HepG2 (cell line): Measurements from ENCODE around the gene UBE2N. TPM values are rescaled to one million over a fixed set of nuclear protein-coding genes. Genes with fewer than 3 reads are reported as not detected.

Experiments
- ATAC-seq: fragments of 200-7000 bp; cut with Tn5 transposase; 3 replicates; pipeline ENCODE4 v1.9.1; 2020; ENCODE audit warnings: mild to moderate bottlenecking, moderate library complexity
- BruUV-seq: library from RNA; stranded (reverse); fragments of 400-500 nt; replicated peaks from 2 replicates; lab custom pipeline; 2021; lab: Mats Ljungman, UMichigan
- CTCF ChIA-PET: fragments of 300-600 bp; formaldehyde crosslinking; extraction: SDS; loops from one replicate; lab custom pipeline; 2021; ENCODE audit warnings: low total read pairs, inconsistent platforms, low intra/inter-chr PET ratio; lab: Yijun Ruan, JAX
- POLR2A ChIA-PET: fragments of 350-600 bp; sonication (Branson Sonifier 250); formaldehyde crosslinking; loops from one replicate; lab custom pipeline; 2020; ENCODE audit warnings: antibody characterized with exemption, inconsistent platforms; lab: Yijun Ruan, JAX
- DNase-seq: peaks from one replicate; pipeline ENCODE4 v3.0.0-alpha.2; 2015; ENCODE audit warnings: low spot score
- FAIRE-seq: peaks from 3 replicates; lab custom pipeline; 2011; peaks lifted over from hg19 to GRCh38; lab: Jason Lieb, UNC
- H2AFZ ChIP-seq: one replicate; pipeline ENCODE4 v1.6.1; 2011; ENCODE audit warnings: low read length, inconsistent platforms
- H3K27ac ChIP-seq: fragments of 300-600 bp; 3 replicates; pipeline ENCODE4 v1.8.0; 2011; ENCODE audit warnings: mixed run types, mild to moderate bottlenecking, mixed read lengths, low read length, inconsistent platforms; ENCODE audit not compliant: insufficient read depth; ENCODE audit errors: extremely low read length
- H3K27me3 ChIP-seq, 2 experiments: fragments of 200-600 bp in 1 of 2; 2 replicates in 1 of 2; 3 replicates in 1 of 2; pipeline versions ENCODE4 v1.6.0 to v1.8.0; 2011; ENCODE audit warnings: low read length in 2 of 2, mild to moderate bottlenecking in 2 of 2, moderate library complexity in 2 of 2, inconsistent platforms in 1 of 2; ENCODE audit not compliant: insufficient read depth in 2 of 2, control insufficient read depth in 1 of 2
- H3K36me3 ChIP-seq, 2 experiments: fragments of 200-600 bp in 1 of 2; replicated peaks in 1 of 2; 2 replicates in 1 of 2; 3 replicates in 1 of 2; pipeline versions ENCODE4 v1.5.1 to v1.8.0; 2011; ENCODE audit warnings: low read length in 2 of 2, inconsistent platforms in 1 of 2; ENCODE audit not compliant: insufficient read depth in 2 of 2, control insufficient read depth in 1 of 2
- H3K4me1 ChIP-seq: 2 replicates; pipeline ENCODE4 v1.5.1; 2012; ENCODE audit warnings: low read length, inconsistent platforms; ENCODE audit not compliant: insufficient read depth
- H3K4me2 ChIP-seq: 2 replicates; pipeline ENCODE4 v1.6.0; 2011; ENCODE audit warnings: low read depth, low read length, inconsistent platforms
- H3K4me3 ChIP-seq, 3 experiments: fragments of 200-600 bp in 1 of 3; sonication (generic), shearing (Covaris generic) in 1 of 3; replicated peaks in 1 of 3; 2 replicates each; pipeline ENCODE4 v1.5.1; 2011 to 2016; ENCODE audit warnings: low read length in 3 of 3, inconsistent platforms in 2 of 3, low read depth in 2 of 3, mild to moderate bottlenecking in 2 of 3, control low read depth in 1 of 3, mixed read lengths in 1 of 3; ENCODE audit not compliant: insufficient read depth in 1 of 3
- H3K79me2 ChIP-seq: one replicate; pipeline ENCODE4 v1.6.1; 2011; ENCODE audit warnings: low read length, inconsistent platforms; ENCODE audit not compliant: insufficient read depth
- H3K9ac ChIP-seq: 2 replicates; pipeline ENCODE4 v1.6.0; 2011; ENCODE audit warnings: mild to moderate bottlenecking, low read depth, low read length, inconsistent platforms; ENCODE audit not compliant: insufficient read depth
- H3K9me3 ChIP-seq: 2 replicates; pipeline ENCODE4 v1.5.1; 2012; ENCODE audit warnings: mild to moderate bottlenecking, low read length
- H4K20me1 ChIP-seq: 2 replicates; pipeline ENCODE4 v1.6.0; 2011; ENCODE audit warnings: inconsistent platforms, mild to moderate bottlenecking, low read length, moderate library complexity; ENCODE audit not compliant: insufficient read depth
- CBX2 ChIP-seq, 2 experiments: fragments of 200-600 bp in 1 of 2; sonication (generic); formaldehyde crosslinking in 1 of 2; IDR thresholded peaks; 2 replicates each; pipeline versions ENCODE4 v1.7.0 to v1.8.1; 2018 to 2022; ENCODE audit warnings: low read depth in 2 of 2, low read length in 1 of 2, mild to moderate bottlenecking in 1 of 2, missing genetic modification reagents in 1 of 2
- CEBPB ChIP-seq: IDR thresholded peaks from 2 replicates; pipeline ENCODE4 v1.6.1; 2011; ENCODE audit warnings: low read depth, low read length, improper control_type of control experiment, borderline replicate concordance
- CEBPG ChIP-seq: IDR thresholded peaks from 2 replicates; pipeline ENCODE4 v1.6.1; 2016
- DNMT1 ChIP-seq: sonication (generic); formaldehyde crosslinking; IDR thresholded peaks from 2 replicates; pipeline ENCODE4 v1.5.1; 2020; ENCODE audit warnings: mild to moderate bottlenecking, missing genetic modification reagents
- MBD4 ChIP-seq: IDR thresholded peaks from 2 replicates; pipeline ENCODE4 v1.6.1; 2012; ENCODE audit warnings: low read length, inconsistent platforms, borderline replicate concordance
- NAIF1 ChIP-seq: sonication (generic); formaldehyde crosslinking; IDR thresholded peaks from 2 replicates; pipeline ENCODE4 v1.5.0; 2020; ENCODE audit warnings: mild to moderate bottlenecking, missing genetic modification reagents, borderline replicate concordance
- PAF1 ChIP-seq: IDR thresholded peaks from 2 replicates; pipeline ENCODE4 v1.6.1; 2016; ENCODE audit warnings: missing genetic modification reagents, missing compliant biosample characterization
- POLR2AphosphoS2 ChIP-seq: IDR thresholded peaks from 2 replicates; pipeline ENCODE4 v1.6.1; 2011; ENCODE audit warnings: low read depth, low read length, improper control_type of control experiment
- PPARG ChIP-seq: conservative IDR thresholded peaks from 2 replicates; pipeline ENCODE4 v1.6.1; 2016; ENCODE audit warnings: missing biosample characterization, missing genetic modification reagents
- RBM22 ChIP-seq: fragments of 200-400 bp; formaldehyde crosslinking; optimal IDR thresholded peaks from 2 replicates; pipeline ENCODE3; 2017; ENCODE audit warnings: mild to moderate bottlenecking, low read length, moderate library complexity
- ZBTB7A ChIP-seq: sonication (generic); formaldehyde crosslinking; IDR thresholded peaks from 2 replicates; pipeline ENCODE4 v1.8.0; 2022; ENCODE audit warnings: mild to moderate bottlenecking, missing genetic modification reagents
- ZNF138 ChIP-seq: sonication (generic); formaldehyde crosslinking; IDR thresholded peaks from 2 replicates; pipeline ENCODE4 v1.5.0; 2020; ENCODE audit warnings: mild to moderate bottlenecking, low read depth, missing genetic modification reagents
- ZNF558 ChIP-seq: sonication (generic); formaldehyde crosslinking; IDR thresholded peaks from 2 replicates; pipeline ENCODE4 v1.9.0; 2022; ENCODE audit warnings: mild to moderate bottlenecking, missing genetic modification reagents, borderline replicate concordance
- WGBS: methylation state at CpG from one replicate; pipeline ENCODE4 v1.1.6; 2017; ENCODE audit warnings: low lambda C conversion rate; 5-methylcytosine and 5-hydroxymethylcytosine counted together
- in situ Hi-C: cut with HindIII; loops from 2 replicates; pipeline ENCODE4 v1.10.0; 2017; ENCODE audit warnings: low pct_unique_long_range_greater_than_20kb; ENCODE audit not compliant: extremely low pct_ligation_motif_present
- intact Hi-C: fragments of 100-400 bp; cut with micrococcal nuclease; formaldehyde crosslinking; loops from one replicate; pipeline ENCODE4 v1.10.0; 2022; ENCODE audit not compliant: unreplicated experiment
- polyA plus RNA-seq, 8 experiments: library from polyadenylated mRNA; depleted of rRNA in 3 of 8; stranded (reverse) in 7 of 8; unstranded in 1 of 8; fragments of >200 nt; fragmentation: Illumina TruSeq in 4 of 8; extraction: Trizol in 4 of 8; gene quantifications; 2 replicates each; pipeline versions ENCODE4 v1.2.1 to v1.2.3, GENCODE V29; 2011 to 2016; ENCODE audit warnings: low read depth in 4 of 8, missing spikeins in 1 of 8, mixed read lengths in 1 of 8; ENCODE audit not compliant: insufficient read depth in 1 of 8
- total RNA-seq, 5 experiments: library from RNA; depleted of rRNA; stranded (reverse); fragments of >200 nt; fragmentation: Illumina TruSeq; extraction: Trizol; gene quantifications; 2 replicates each; pipeline ENCODE4 v1.2.3, GENCODE V29; 2016; ENCODE audit warnings: low read depth in 1 of 5
- TF ChIP-seq, protein P1 (sequence below): IDR thresholded peaks from 2 replicates; pipeline ENCODE4 v1.6.1; 2016; ENCODE audit warnings: low read depth, control low read depth
- TF ChIP-seq, protein P2 (sequence below): sonication (generic); formaldehyde crosslinking; IDR thresholded peaks from 2 replicates; pipeline ENCODE4 v1.8.0; 2022; ENCODE audit warnings: mild to moderate bottlenecking, missing genetic modification reagents; ENCODE audit not compliant: insufficient replicate concordance

UBE2N gene
- total and polyA plus RNA-seq, 2 of the 13 experiments (the other 11 are each of a cell fraction or from before 2014, with no cell fraction given), result 188 to 197 TPM

DNA sequence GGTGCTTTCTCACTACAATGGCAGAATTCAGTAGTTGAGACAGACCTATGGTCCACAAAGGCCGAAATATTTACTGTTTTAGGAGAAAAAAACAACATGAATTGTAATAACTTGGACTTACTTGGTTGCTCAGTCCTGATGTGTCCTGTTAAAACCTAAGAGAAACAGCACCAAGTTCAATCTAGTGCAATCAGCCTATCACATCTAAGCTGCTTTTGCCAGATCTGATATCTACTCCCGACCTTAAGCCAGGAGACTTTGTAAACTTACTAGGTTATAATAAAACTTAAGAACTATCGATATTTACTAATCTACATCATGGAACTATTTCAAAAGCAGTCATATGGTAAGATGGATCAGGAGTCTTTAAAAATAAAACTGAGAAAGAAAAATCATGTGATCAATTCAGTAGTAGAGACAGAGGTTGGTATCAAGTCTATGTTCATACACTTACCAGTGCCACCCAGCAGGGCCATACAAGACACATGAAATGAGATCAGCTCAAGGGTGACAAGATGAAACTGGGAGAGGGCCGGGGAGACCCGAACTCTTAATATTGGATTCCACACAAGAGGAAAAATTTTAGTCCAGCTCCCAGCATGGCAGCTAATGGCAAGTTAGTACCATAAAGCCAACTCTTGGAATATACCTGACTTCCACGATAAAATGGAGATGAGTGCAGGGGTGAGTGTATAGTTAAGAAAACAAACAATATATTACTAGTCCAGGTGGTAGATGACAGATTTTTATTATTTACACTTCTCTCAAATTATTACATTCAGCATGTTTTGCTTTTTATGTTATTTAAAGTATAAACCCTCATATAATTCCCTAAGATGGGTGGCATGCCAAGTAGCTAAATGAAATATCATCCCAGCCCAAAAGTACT lies 36.5 kb downstream of the UBE2N start (continued):
- no peak for TF ChIP-seq ZNF138
- TF ChIP-seq POLR2AphosphoS2, result no peak
- TF ChIP-seq, protein P1, sequence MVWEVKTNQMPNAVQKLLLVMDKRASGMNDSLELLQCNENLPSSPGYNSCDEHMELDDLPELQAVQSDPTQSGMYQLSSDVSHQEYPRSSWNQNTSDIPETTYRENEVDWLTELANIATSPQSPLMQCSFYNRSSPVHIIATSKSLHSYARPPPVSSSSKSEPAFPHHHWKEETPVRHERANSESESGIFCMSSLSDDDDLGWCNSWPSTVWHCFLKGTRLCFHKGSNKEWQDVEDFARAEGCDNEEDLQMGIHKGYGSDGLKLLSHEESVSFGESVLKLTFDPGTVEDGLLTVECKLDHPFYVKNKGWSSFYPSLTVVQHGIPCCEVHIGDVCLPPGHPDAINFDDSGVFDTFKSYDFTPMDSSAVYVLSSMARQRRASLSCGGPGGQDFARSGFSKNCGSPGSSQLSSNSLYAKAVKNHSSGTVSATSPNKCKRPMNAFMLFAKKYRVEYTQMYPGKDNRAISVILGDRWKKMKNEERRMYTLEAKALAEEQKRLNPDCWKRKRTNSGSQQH (CRISPR knock-in tag), result no peak

DNA sequence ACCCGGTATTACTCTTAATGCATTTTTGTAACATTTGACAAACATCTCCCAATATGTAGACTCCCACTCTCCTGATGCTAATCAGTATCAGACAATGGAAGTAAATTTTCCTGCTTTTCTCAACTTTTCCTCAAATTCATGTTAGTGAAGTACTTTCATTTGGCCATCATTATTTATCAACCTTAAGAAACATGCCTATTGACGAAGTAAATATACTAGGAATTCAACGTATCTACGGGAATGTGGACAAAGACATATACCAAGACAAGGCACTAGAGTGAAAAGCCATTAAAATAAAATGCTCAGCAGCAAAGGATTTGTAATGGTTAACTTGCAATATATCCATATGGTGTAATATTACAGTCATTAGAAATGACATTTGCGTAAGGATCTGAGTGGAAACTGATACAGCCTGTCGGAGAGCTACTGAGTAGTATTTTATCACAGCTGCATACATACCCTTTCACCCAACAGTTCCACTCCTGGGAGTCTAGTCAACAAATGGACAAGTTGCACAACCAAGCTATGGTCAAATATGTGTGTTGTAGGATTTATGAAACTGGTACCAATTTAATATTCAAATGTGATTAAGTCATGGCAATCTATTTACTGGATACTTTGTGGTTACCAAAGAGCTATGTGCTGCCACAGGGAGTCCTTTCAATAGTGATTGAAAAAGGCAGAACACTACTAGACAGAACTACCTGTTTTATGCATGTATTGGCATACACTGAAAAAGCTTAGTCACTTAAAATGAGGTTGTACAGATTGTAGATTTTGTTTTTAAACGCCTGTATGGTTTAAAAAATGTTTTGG lies 37.6 kb downstream of the UBE2N start:
- FAIRE-seq (no peak), ATAC-seq (peak; percentile 45), DNase-seq (no peak)
- BruUV-seq, result no TSS peak
- Histone ChIP-seq H3K27me3 (no peaks in the 10 kb centered on the region), H3K4me1 (peaks cover 10% of the 10 kb centered on the region; the same call in 1 of the 2 replicates), H4K20me1 (no peaks in the 10 kb centered on the region), H3K36me3 (peaks cover 0 to 15% of the 10 kb centered on the region in 2 experiments; a peak in 3 of 5 replicates), H3K9me3 (no peaks in the 10 kb centered on the region), H3K9ac (no peak overlapping the region), H3K4me3 (no peak overlapping the region), H3K4me2 (no peak overlapping the region), H3K27ac (peak overlapping the region; percentile 31), H3K79me2 (no peaks in the 10 kb centered on the region), H2AFZ (no peak overlapping the region)
- 95% methylated on average over 7 of the region's 7 CpGs for WGBS
- TF ChIP-seq CEBPB, result peak; percentile 70; the same call in 1 of the 2 replicates
- TF ChIP-seq CEBPG (CRISPR knock-in tag), result peak; percentile 54
- TF ChIP-seq NAIF1, result no peak
- TF ChIP-seq, protein P2, sequence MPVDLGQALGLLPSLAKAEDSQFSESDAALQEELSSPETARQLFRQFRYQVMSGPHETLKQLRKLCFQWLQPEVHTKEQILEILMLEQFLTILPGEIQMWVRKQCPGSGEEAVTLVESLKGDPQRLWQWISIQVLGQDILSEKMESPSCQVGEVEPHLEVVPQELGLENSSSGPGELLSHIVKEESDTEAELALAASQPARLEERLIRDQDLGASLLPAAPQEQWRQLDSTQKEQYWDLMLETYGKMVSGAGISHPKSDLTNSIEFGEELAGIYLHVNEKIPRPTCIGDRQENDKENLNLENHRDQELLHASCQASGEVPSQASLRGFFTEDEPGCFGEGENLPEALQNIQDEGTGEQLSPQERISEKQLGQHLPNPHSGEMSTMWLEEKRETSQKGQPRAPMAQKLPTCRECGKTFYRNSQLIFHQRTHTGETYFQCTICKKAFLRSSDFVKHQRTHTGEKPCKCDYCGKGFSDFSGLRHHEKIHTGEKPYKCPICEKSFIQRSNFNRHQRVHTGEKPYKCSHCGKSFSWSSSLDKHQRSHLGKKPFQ (CRISPR knock-in tag), result peak; percentile 35
- 0 out of 2 replicates have a peak, but pooled peaks have one; percentile 58 for TF ChIP-seq PAF1 (CRISPR knock-in tag)
- TF ChIP-seq ZNF558 (CRISPR knock-in tag), result no peak
- peak; percentile 83; the same call in 1 of the 2 replicates for TF ChIP-seq MBD4
- peak; percentile 43; the same call in 1 of the 2 replicates for TF ChIP-seq PPARG (CRISPR knock-in tag)
- no peak for TF ChIP-seq CBX2 (IDR thresholded peaks at IDR 0.05; ENCODE audit: low read depth, low read length)
- TF ChIP-seq CBX2 (CRISPR knock-in tag; IDR thresholded peaks at IDR 0.05; ENCODE audit: low read depth), result no peak
- TF ChIP-seq DNMT1 (CRISPR knock-in tag), result no peak
- peak; percentile 41 for TF ChIP-seq RBM22
- TF ChIP-seq ZBTB7A (CRISPR knock-in tag), result no peak
- ChIA-PET POLR2A (no interaction called here), CTCF (no interaction called here)
- intact Hi-C loops (no loop called here), in situ Hi-C loops (loop anchor here (10.0 kb wide), 1 partner anchor 409 kb away; no protein-coding TSS in a partner anchor)
